Measurements from ENCODE around the gene DSN1. TPM values are rescaled to one million over a fixed set of nuclear protein-coding genes. Genes with fewer than 3 reads are reported as not detected.

The DSN1 gene
- total RNA-seq, 2 donors from 2014 or later = 3.1 to 6.3 TPM

- no peak for TF ChIP-seq CTCF (IDR thresholded peaks at IDR 0.05)
- H3K9me3 ChIP-seq = no peaks in the 10 kb centered on the region
- no peak for DNase-seq (ENCODE audit: low spot score)
- peaks cover 0 to 53% of the 10 kb centered on the region in 2 donors for H3K4me1 ChIP-seq
- peak overlapping the region; percentile 90 to 94 for H3K27ac ChIP-seq
- H3K36me3 ChIP-seq = no peaks in the 10 kb centered on the region
- no peaks in the 10 kb centered on the region for H3K27me3 ChIP-seq
- H3K4me3 ChIP-seq = peak overlapping the region; percentile 79 to 96
These were observed 28.8 kb downstream of the DSN1 start for GRCh38 chr20:36744764-36745191.

GRCh38 chr20:36744243-36744642 is 29.3 kb downstream of the DSN1 start:
- Histone ChIP-seq H3K9me3 (no peaks in the 10 kb centered on the region), H3K4me1 (peaks cover 0 to 53% of the 10 kb centered on the region in 2 donors), H3K4me3 (peak overlapping the region; percentile 6 to 79), H3K27ac (peak overlapping the region; percentile 90 to 94), H3K36me3 (no peaks in the 10 kb centered on the region), H3K27me3 (no peaks in the 10 kb centered on the region)
- DNase-seq (ENCODE audit: low spot score) = no peak
- TF ChIP-seq CTCF (IDR thresholded peaks at IDR 0.05) = no peak

- Histone ChIP-seq H3K4me1 (peaks cover 0 to 48% of the 10 kb centered on the region in 2 donors), H3K36me3 (no peaks in the 10 kb centered on the region), H3K4me3 (no peak overlapping the region), H3K27ac (peak overlapping the region in 1 of 2 donors; percentile 49), H3K9me3 (no peaks in the 10 kb centered on the region), H3K27me3 (no peaks in the 10 kb centered on the region)
- no peak for DNase-seq (ENCODE audit: low spot score)
- no peak for TF ChIP-seq CTCF (IDR thresholded peaks at IDR 0.05)
These were observed 31.0 kb downstream of the DSN1 start for GRCh38 chr20:36742558-36742957.

GRCh38 chr20:36741072-36741471 is 32.5 kb downstream of the DSN1 start:
- Histone ChIP-seq H3K27me3 (no peaks in the 10 kb centered on the region), H3K36me3 (no peaks in the 10 kb centered on the region), H3K4me1 (peaks cover 0 to 50% of the 10 kb centered on the region in 2 donors), H3K27ac (peak overlapping the region in 1 of 2 donors; percentile 49), H3K4me3 (no peak overlapping the region), H3K9me3 (no peaks in the 10 kb centered on the region)
- TF ChIP-seq CTCF (IDR thresholded peaks at IDR 0.05) = no peak
- no peak for DNase-seq (ENCODE audit: low spot score)

- H3K36me3 ChIP-seq = no peaks in the 10 kb centered on the region
- no peak overlapping the region for H3K27ac ChIP-seq
- no peak overlapping the region for H3K4me3 ChIP-seq
- TF ChIP-seq CTCF (IDR thresholded peaks at IDR 0.05) = no peak
- no peak for DNase-seq (ENCODE audit: low spot score)
- no peaks in the 10 kb centered on the region for H3K9me3 ChIP-seq
- peaks cover 0 to 41% of the 10 kb centered on the region in 2 donors for H3K4me1 ChIP-seq
- H3K27me3 ChIP-seq = no peaks in the 10 kb centered on the region
These were observed 36.4 kb downstream of the DSN1 start for GRCh38 chr20:36737183-36737499.

GRCh38 chr20:36736451-36737182 is 36.9 kb downstream of the DSN1 start:
- no peak for DNase-seq (ENCODE audit: low spot score)
- Histone ChIP-seq H3K4me3 (no peak overlapping the region), H3K9me3 (no peaks in the 10 kb centered on the region), H3K4me1 (peaks cover 0 to 38% of the 10 kb centered on the region in 2 donors), H3K36me3 (no peaks in the 10 kb centered on the region), H3K27ac (no peak overlapping the region), H3K27me3 (no peaks in the 10 kb centered on the region)
- TF ChIP-seq CTCF (IDR thresholded peaks at IDR 0.05) = no peak

Measured in right atrium auricular region (tissue), 2 donors.